Spleen (tissue), 7 donors: ENCODE data around the gene NAA16.

ENCODE experiments used
- POLR2A ChIP-seq, 3 donors: fragments of 450-650 bp; IDR thresholded peaks; one replicate each; pipeline ENCODE4 v1.5.1; 2017; ENCODE audit warnings: antibody characterized with exemption in 3 of 3, mild to moderate bottlenecking in 1 of 3
- TF ChIP-seq, protein P1 (sequence below), 11 experiments: fragments of 200-600 bp in 7 of 11; fragments of 450-650 bp in 4 of 11; sonication (generic) in 4 of 11; IDR thresholded peaks in 8 of 11; conservative IDR thresholded peaks in 3 of 11; 1 replicate in 7 of 11; 2 replicates in 4 of 11; pipeline versions ENCODE4 v1.4.0 to v1.8.0; 2016 to 2021; ENCODE audit warnings: antibody characterized with exemption in 11 of 11, inconsistent platforms in 4 of 11, mild to moderate bottlenecking in 1 of 11
- donor health status: DM: no; HTN: no; CAD: no; lungs with moderate emphysema.
- donor health status: DM: no; HTN: no; CAD: no.
- donor health status: DM: no; HTN: no; CAD: no.

DNA sequence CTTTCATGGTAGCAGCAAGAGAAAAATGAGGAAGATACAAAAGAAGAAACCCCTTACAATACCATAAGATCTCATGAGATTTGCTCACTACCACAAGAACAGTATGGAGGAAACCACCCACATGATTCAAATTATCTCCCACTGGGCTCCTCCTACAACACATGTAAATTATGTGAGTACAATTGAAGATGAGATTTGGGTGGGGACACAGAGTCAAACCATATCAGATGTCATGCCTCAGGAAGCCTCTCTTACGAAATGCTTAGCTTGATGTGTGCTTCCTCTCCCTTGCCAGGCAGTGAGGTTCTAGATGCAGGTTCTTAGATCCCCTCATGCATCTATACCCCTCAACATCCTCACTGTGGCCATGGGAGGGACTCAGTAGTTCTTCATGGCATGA is 83.1 kb downstream of the NAA16 start:
- TF ChIP-seq, protein P1, sequence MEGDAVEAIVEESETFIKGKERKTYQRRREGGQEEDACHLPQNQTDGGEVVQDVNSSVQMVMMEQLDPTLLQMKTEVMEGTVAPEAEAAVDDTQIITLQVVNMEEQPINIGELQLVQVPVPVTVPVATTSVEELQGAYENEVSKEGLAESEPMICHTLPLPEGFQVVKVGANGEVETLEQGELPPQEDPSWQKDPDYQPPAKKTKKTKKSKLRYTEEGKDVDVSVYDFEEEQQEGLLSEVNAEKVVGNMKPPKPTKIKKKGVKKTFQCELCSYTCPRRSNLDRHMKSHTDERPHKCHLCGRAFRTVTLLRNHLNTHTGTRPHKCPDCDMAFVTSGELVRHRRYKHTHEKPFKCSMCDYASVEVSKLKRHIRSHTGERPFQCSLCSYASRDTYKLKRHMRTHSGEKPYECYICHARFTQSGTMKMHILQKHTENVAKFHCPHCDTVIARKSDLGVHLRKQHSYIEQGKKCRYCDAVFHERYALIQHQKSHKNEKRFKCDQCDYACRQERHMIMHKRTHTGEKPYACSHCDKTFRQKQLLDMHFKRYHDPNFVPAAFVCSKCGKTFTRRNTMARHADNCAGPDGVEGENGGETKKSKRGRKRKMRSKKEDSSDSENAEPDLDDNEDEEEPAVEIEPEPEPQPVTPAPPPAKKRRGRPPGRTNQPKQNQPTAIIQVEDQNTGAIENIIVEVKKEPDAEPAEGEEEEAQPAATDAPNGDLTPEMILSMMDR (IDR thresholded peaks at IDR 0.05 in 8 of 11, conservative IDR thresholded peaks at IDR 0.05 in 3 of 11): no peak
- TF ChIP-seq POLR2A (IDR thresholded peaks at IDR 0.05): no peak
